Cerebellar nuclear complex (tissue), 1 donor: ENCODE measurements around the gene TMEM269.
"Not testable (repeated sequence)": the region's sequence is repeated elsewhere in the genome, so short reads cannot be mapped to it uniquely, and the experiment has no call there.

Experiments used
- DNase-seq, 2 experiments: peaks; one replicate each; lab custom pipeline; 2025; lab: John Stamatoyannopoulos, UW

Gene TMEM269

GRCh38 chr1:42748021-42748420, 36.8 kb upstream of the TMEM269 start:
- no peak for DNase-seq

DNA sequence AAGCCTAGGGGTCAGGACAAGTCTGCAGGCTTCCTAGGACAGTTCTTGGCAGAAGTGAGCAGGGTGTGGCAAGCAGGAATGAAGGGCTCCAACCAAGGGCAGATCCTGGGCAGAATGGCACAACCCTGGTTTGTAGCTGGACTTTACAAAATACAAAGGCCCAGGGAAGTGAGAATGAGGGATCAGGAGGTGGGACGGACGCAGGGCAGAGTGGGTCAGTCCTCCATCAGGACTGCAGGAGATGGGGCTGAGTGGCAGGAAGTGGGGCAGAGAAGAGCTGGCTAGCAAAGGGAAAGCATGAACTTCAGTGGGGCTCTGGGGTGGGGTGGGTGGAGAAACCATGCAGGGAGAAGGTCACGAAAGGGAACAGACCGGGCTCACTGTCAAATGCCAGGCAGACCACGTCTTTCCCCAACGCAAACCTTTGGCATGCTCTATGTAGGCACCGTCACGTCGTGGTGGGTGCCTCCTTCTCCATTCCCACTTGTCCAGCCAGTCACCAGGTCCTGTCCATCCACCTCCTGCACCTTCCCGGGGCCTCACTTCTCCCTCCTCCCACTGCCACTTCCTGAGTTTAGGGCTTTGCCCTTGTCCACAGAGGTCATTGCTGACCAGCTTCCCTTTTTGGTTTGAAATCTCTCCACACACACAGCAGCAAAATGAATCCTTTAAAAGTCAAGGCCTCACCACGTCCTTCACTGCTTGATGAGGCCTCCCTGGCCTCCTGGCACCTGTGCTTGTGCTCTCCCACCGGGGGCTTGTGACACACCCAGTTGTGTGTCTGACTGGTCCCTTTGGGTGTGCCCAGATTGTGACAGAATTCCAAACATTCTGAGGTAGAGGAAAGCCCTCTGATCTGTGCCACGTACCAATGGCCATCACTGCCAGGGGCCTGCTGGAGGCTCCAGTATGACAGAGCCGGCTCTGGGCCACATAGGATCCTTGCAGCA, 36.1 kb upstream of the TMEM269 start:
- DNase-seq = no peak

DNA sequence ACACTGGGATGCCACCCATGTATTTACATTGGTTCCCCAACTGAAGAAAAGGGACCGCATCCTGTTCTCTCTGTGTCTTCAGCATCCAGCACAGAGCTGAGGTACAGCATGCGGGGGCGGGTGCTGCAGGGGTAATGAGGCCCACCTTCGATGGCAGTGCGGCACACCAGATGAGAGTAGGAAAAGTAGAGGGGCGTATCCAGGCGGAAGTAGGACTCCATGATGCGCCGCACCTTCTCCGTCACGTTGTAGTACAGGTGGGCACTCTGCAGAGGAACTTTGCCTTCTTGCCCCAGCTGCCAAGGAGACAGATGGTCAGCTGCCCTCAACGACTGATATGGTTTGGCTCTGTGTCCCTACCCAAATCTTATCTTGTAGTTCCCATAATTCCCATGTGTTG, 34.8 kb upstream of the TMEM269 start:
- no peak for DNase-seq

- DNase-seq = not testable (repeated sequence)
Observed at GRCh38 chr1:42751511-42752070, 33.2 kb upstream of the TMEM269 start.

DNA sequence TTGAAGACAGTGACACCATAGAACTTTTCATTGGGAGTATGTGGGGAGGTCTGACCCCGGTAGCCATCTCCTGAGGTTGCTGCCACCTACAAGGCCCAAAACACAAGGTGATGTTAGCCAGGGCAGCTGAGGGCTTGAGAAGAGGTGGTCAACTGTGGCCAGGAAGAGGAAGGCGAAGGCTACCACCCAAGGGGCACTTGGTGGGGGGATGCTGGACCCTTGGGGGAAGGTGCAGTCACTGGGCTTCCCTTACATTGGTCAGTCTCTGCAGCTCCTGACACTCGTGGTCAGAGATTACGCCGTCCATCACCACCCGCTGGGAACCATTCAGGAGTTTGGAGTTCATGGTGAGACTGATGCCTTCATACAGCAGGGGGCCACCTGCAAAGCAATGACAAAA, 32.5 kb upstream of the TMEM269 start:
- DNase-seq = no peak

GRCh38 chr1:42753070-42753469, 31.7 kb upstream of the TMEM269 start:
- no peak for DNase-seq

DNA sequence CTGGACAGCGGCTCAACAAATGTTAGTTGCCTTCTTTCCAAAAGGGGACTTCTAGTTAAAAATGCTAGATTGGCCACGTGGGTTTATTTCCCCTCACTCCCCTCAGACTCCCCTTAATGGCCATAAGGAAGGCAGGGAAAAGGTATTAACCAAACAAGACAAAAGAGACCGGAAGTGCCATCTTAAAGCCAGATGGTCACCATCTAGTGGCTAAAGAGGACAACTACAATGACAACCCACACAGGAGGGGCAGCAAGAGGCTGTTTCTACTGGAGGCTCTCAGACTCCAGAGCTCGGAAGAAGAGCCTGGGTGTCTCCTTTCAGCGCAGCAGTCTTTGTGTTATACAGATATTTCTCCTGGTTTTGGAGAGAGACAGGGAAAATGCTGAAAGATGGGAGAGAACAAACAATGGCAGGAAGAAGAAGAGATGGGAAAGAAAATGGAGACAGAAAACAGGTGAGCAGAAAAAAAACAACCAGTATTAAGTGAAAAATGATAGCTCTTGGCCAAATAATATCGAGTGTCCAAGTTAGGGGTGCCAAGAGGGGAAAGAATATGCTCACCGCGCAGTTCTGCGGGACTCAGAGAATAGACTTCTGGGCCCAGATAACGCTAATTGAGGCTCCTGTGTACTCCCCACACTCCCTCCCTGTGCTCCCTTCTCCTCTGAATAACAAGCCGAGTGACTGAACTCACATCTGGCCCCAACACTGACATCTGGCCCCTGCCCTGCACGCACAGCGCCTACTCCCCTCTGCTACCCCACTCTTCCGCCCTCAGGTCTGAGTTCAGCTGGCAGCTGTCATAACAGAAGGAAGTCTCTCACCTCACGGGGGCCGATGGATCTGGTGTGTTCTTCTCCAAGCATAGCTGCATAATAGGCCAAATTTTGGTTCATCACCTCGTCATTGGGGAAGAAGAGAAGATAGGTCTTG, 27.6 kb upstream of the TMEM269 start:
- no peak for DNase-seq

DNA sequence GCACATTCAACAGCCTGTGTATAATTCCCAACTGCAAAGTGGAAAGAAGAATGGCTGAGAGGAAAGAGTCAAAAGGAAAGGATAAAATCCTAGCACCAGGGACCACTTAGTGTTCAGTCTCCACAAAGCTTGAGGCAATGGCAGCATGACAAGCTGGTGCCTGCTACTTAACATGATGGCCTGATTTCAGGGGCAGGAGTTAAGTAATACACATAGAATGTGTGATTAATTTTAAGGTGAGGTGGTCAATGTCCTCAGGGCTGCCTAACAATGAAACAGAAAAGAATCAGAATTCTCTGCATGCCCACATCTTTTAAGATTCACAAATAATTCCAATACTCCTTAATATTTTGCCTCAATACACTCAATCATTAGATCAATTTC, 26.9 kb upstream of the TMEM269 start:
- no peak for DNase-seq

GRCh38 chr1:42758641-42759040, 26.1 kb upstream of the TMEM269 start:
- DNase-seq = no peak

- DNase-seq = no peak
Observed at GRCh38 chr1:42759114-42759513, 25.7 kb upstream of the TMEM269 start.

- DNase-seq = no peak
Observed at GRCh38 chr1:42761567-42761966, 23.2 kb upstream of the TMEM269 start.

- DNase-seq = no peak
Observed at GRCh38 chr1:42762269-42762668, 22.5 kb upstream of the TMEM269 start.

- DNase-seq = no peak
Observed at GRCh38 chr1:42765269-42765668, 19.5 kb upstream of the TMEM269 start.

- DNase-seq = no peak
Observed at GRCh38 chr1:42765832-42766740, 18.7 kb upstream of the TMEM269 start.

GRCh38 chr1:42766741-42767509, 17.9 kb upstream of the TMEM269 start, which contains the start of the genes C1orf50 and P3H1:
Gene C1orf50 (plus strand): TSS chr1:42767249. CDS start chr1:42767312, 63 bp downstream.
Gene P3H1 (minus strand): TSS chr1:42767028. CDS start chr1:42766971, 57 bp downstream.
- DNase-seq = peak; percentile 98 to 100

- DNase-seq = no peak
Observed at GRCh38 chr1:42767510-42768000, 17.2 kb upstream of the TMEM269 start.

DNA sequence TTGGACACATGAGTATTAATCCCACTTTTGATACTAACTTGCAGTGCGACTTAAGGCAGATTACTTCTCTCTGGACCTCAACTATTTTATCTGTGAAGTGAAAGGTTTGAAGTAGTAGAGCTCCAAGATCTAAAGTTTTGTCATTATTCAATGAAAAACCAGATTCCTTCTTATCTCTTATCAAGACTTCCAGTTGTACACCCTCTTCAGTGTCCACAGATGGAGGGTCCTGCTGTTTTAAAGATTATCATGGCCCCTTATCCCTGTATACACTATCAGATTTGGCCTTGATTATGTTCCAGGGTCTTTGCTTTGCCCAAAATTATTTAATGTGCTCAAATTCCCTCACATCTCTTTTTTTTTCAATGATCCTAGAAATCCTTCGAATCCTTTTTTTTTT, 16.6 kb upstream of the TMEM269 start:
- DNase-seq = no peak

GRCh38 chr1:42769811-42770210, 15.0 kb upstream of the TMEM269 start:
- no peak for DNase-seq

DNA sequence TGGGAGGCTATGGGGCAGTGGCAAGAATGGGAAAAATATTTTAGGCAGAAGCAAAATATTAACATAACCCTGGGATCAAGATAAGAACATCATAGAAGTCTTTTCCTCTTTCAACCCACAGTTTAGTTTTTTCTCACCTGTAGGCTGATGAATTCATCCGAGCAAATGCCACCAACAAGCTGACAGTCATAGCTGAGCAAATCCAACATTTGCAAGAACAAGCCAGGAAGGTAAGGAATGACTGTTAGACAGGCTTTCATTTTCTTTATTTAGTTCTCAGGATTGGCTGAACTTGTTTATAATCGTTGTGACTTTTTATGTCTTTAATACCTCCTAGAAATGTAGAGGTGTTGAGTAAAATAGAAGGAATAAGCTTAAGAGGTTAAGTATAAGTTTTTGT, 11.4 kb upstream of the TMEM269 start:
- no peak for DNase-seq

- DNase-seq = no peak
Observed at GRCh38 chr1:42774928-42775526, 9.8 kb upstream of the TMEM269 start.
